ACC112 (cell line): ENCODE results near the gene GSX2.

Experiments used
- H2AFZ ChIP-seq: fragments of 200-600 bp; sonication (generic); one replicate; pipeline ENCODE4 v1.6.0; 2017; ENCODE audit warnings: antibody characterized with exemption, low read length; ENCODE audit not compliant: unreplicated experiment
- H3K27ac ChIP-seq: fragments of 200-600 bp; sonication (generic); 2 replicates; pipeline ENCODE4 v1.5.1; 2014; ENCODE audit warnings: low read depth, mild to moderate bottlenecking, antibody characterized with exemption, low read length, moderate library complexity
- H3K27me3 ChIP-seq: fragments of 200-600 bp; sonication (generic); 2 replicates; pipeline ENCODE4 v1.6.1; 2014; ENCODE audit warnings: mild to moderate bottlenecking, antibody characterized with exemption, low read length, moderate library complexity, mixed read lengths; ENCODE audit not compliant: insufficient read depth
- H3K36me3 ChIP-seq: fragments of 200-600 bp; sonication (generic); 2 replicates; pipeline ENCODE4 v1.6.1; 2016; ENCODE audit warnings: mild to moderate bottlenecking, antibody characterized with exemption, low read length, moderate library complexity, mixed read lengths; ENCODE audit not compliant: insufficient read depth
- H3K4me1 ChIP-seq: fragments of 200-600 bp; sonication (generic); one replicate; pipeline ENCODE4 v1.6.1; 2016; ENCODE audit warnings: low read length, mixed read lengths; ENCODE audit not compliant: insufficient read depth, unreplicated experiment, control insufficient read depth
- H3K4me3 ChIP-seq: fragments of 200-600 bp; sonication (generic); 2 replicates; pipeline ENCODE4 v1.5.1; 2014; ENCODE audit warnings: mild to moderate bottlenecking, low read depth, low read length
- H3K79me2 ChIP-seq: fragments of 200-600 bp; sonication (generic); one replicate; pipeline ENCODE4 v1.6.0; 2016; ENCODE audit warnings: low read length; ENCODE audit not compliant: control insufficient read depth, unreplicated experiment, insufficient read depth

The GSX2 gene

DNA sequence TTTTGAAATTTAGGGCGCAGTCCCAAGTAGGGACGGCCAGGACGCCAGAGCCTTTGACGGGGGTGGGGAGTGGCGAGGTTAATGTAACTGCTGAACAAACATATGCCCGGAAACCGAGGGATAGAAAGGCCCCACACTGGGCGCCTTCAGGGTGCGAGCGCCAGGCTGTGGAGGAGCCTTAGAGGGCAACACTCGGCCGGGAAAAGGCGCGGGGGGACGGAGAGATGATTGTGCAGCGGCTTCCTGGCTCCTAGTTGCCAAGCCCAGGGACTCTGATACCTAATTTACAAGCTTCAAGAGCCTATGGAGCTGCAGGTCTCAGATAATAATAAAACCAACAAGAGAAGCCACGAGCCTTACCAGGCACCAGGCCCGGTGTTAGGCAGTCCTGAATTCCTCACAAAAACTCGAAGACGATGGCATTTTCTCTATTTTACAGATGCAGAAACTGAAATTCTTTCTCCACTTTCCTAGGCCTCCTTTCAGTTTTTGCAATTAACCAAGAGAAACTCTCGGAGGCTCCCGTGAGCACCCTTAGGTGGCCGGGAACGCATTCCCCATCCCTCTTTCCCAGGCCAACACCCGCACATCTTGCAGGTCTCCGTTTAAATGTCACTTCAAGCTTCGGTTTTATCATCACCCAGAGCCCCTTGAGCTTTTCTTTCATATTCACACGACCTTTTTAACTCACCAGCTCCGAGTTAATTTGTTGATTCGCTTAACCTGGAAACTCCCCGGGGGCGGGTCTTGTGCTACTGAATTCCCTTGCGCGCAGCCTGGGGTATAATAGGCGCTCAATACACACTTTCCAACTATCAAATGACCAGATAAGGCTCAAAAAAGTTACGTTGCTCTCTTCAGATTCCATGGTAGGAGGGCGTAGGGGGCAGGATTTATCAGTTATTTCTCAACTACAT lies 6.4 kb upstream of the GSX2 start:
- no peak overlapping the region for H3K4me3 ChIP-seq
- no peak overlapping the region for H2AFZ ChIP-seq
- no peaks in the 10 kb centered on the region for H3K36me3 ChIP-seq
- H3K4me1 ChIP-seq = peaks cover 10% of the 10 kb centered on the region
- H3K27me3 ChIP-seq = peaks cover 19% of the 10 kb centered on the region
- no peak overlapping the region for H3K27ac ChIP-seq
- H3K79me2 ChIP-seq = no peaks in the 10 kb centered on the region

DNA sequence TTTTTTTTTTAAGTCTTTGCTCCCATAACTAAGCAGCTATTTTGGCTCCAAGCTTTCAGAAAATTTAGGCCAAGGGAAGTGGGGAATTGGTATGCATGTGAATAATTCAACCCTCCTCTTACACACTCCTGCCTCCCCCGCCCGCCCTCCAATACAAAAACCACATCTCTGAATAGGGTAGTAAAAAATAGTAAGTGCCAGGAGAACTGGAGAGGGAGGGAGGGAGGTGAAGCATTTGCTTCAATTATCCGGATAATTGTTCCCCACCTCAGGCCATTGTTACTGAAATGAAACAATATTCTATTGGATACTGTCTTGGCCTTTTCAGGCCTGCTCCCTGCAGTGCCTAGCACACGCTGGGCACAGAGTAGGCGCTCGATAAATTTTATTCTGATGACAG lies 5.5 kb upstream of the GSX2 start:
- Histone ChIP-seq H3K4me1 (peaks cover 10% of the 10 kb centered on the region), H3K4me3 (no peak overlapping the region), H3K36me3 (no peaks in the 10 kb centered on the region), H2AFZ (no peak overlapping the region), H3K27me3 (peaks cover 28% of the 10 kb centered on the region), H3K27ac (no peak overlapping the region), H3K79me2 (no peaks in the 10 kb centered on the region)

DNA sequence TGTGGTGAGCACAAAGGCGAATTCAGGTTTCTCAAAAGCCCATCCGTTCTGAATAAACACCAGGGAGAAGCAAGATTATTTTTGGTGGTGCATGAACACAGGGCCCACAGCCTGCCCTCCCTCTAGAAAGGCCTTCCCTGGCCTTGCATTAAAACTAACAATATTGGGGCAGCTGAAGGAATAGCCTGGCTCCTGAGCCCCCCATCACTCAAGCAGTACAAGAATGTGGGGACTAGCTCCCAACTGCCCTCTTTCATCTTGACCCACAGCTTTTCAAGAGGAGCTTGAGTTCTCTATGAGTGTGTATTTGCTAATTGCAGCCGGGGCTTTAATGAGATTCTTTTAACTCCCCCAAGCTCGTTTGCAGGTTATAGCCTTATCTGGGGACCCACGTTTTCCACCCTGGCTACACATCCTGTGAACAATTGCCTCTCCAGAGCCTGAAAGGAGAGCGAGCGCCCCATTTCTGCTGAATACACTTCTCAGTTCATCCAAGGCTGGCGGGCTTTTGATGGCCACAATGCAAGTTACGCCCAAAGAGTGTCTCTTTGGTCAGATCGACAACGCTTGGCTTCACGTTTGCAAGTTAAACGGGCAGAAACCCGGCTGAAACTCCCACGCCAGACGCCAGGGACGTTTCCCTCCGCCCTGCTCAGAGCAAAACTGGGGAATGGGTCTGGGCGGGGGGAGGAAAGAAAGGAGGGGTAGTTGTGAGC lies 4.7 kb upstream of the GSX2 start:
- Histone ChIP-seq H3K4me3 (no peak overlapping the region), H3K27me3 (peaks cover 36% of the 10 kb centered on the region), H3K4me1 (peaks cover 10% of the 10 kb centered on the region), H3K27ac (no peak overlapping the region), H3K36me3 (no peaks in the 10 kb centered on the region), H2AFZ (no peak overlapping the region), H3K79me2 (no peaks in the 10 kb centered on the region)

DNA sequence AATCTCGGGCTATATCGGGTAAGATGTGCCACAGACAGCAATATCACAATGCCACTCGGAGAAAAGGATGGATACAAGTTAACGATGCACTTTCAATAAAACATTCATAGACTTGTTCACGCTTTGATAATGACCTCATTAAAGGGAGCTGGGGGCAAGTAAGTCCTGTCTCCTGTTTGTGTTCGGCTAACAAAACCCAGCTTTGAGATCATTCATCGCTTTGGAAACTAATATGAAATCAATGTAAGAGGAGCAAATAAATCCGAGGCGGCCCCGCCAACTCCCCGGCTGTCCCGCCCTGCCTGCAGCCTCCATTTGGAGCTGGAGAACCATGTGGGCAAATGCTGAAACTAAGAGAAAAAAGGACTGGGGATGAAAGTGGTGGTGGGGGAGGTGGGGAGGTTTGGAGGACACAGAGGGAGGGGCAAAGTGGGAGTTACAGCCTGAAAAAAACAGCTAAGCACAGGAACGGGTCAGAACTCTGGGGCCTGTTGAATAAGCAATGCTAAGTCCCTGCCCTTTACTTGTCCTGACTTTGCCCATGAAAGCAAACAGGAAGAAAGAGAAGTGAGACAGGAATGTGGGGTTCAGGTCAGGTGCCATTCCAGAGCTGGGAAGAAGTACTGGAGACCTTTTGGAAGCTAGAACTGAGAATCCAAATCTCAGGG lies 3.5 kb upstream of the GSX2 start:
- Histone ChIP-seq H3K4me1 (peaks cover 6% of the 10 kb centered on the region), H3K36me3 (no peaks in the 10 kb centered on the region), H3K27ac (no peak overlapping the region), H3K79me2 (no peaks in the 10 kb centered on the region), H2AFZ (no peak overlapping the region), H3K4me3 (no peak overlapping the region), H3K27me3 (peaks cover 48% of the 10 kb centered on the region)

DNA sequence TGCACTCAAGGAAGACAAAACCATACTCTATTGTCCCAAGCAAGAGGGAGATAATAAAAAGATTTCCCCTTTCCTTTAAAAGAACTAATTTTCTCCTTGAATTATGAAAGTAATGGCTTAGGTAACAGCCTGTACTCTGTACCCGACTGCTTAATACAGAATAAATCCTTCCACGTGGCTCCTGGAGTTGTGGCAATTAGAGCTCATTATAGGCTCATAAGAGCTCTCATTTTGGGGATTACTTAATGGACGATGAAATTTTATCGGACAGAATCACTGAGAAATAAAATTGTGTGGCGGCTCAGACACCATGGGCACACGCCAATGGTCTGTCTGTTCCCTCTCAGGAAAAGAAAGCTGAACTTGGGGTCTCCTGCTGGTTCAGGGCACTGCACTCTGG lies 2.8 kb upstream of the GSX2 start:
- H3K4me3 ChIP-seq = no peak overlapping the region
- no peak overlapping the region for H3K27ac ChIP-seq
- H3K79me2 ChIP-seq = no peaks in the 10 kb centered on the region
- peaks cover 55% of the 10 kb centered on the region for H3K27me3 ChIP-seq
- peaks cover 6% of the 10 kb centered on the region for H3K4me1 ChIP-seq
- no peaks in the 10 kb centered on the region for H3K36me3 ChIP-seq
- H2AFZ ChIP-seq = no peak overlapping the region

DNA sequence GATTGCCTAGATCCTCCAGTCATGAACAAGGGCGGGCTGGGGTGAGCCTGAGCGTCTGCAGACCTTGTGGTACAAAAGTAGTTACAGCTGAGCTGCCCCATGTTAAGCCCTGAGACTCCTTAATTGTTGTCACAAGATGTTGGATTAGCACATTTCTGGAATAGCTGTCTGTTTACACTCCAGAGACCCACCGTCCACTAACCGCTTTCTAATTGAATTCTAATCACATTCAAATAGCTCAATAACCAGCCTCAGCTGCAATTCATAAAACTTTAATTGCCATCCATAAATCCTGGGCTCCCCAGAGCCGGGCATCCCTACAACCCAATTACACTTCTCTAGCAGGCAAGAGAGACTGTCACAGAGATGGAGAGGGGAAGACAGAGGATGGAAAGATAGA lies 1.6 kb upstream of the GSX2 start:
- Histone ChIP-seq H3K27ac (no peak overlapping the region), H3K4me3 (no peak overlapping the region), H3K79me2 (no peaks in the 10 kb centered on the region), H3K4me1 (peaks cover 3% of the 10 kb centered on the region), H2AFZ (no peak overlapping the region), H3K27me3 (peaks cover 64% of the 10 kb centered on the region), H3K36me3 (no peaks in the 10 kb centered on the region)

DNA sequence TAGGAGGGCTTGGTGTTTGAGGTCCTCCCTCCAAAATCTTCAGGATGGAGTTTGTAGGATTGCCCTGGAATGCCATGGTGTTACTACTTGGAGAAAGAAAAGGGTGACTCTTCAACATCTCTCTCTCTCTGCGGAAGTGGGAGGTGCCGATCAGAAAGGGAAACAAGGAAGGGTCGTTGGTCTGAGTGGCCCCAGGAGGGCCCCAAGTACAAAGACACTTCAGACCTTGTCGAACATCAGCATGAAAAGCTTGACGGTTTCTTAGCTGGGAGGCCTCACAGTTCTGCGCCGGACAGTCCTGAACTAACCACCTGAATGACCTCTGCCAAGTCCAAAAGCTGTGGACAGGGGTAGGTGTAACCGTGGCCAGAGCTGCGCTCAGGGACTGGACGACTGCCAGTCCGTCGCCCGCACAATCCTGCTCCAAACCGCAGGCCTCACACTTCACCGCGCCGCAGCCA lies 646 bp upstream of the GSX2 start:
- Histone ChIP-seq H2AFZ (no peak overlapping the region), H3K36me3 (no peaks in the 10 kb centered on the region), H3K4me3 (no peak overlapping the region; the same call in 1 of the 2 replicates), H3K4me1 (peaks cover 7% of the 10 kb centered on the region), H3K27me3 (peaks cover 64% of the 10 kb centered on the region), H3K27ac (no peak overlapping the region), H3K79me2 (no peaks in the 10 kb centered on the region)

DNA sequence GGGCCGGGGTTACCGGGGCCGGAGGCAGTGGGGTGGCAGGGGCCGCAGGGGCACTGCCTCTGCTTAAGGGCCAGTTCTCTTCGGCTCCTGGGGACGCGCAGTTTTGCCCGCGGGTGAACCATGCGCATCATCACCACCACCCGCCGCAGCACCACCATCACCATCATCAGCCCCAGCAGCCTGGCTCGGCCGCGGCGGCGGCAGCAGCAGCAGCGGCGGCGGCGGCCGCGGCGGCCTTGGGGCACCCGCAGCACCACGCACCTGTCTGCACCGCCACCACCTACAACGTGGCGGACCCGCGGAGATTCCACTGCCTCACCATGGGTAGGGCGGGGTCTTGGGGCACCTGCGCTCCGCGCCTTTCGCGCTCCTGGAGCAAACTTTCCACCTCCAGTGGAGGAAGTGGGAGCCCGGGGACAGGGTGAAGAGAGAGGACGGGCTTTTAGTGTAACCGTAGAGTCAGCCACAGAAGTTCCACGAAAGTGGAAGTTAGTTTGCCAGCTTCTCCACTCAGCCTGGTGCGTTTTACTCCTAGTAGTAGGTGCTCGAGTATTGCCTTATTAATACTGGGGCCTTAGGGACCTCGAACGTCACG lies 729 bp downstream of the GSX2 start:
- peaks cover 64% of the 10 kb centered on the region for H3K27me3 ChIP-seq
- no peaks in the 10 kb centered on the region for H3K79me2 ChIP-seq
- no peak overlapping the region for H3K27ac ChIP-seq
- peaks cover 15% of the 10 kb centered on the region for H3K4me1 ChIP-seq
- H3K36me3 ChIP-seq = no peaks in the 10 kb centered on the region
- H2AFZ ChIP-seq = peak overlapping the region; percentile 71
- H3K4me3 ChIP-seq = peak overlapping the region; percentile 78

DNA sequence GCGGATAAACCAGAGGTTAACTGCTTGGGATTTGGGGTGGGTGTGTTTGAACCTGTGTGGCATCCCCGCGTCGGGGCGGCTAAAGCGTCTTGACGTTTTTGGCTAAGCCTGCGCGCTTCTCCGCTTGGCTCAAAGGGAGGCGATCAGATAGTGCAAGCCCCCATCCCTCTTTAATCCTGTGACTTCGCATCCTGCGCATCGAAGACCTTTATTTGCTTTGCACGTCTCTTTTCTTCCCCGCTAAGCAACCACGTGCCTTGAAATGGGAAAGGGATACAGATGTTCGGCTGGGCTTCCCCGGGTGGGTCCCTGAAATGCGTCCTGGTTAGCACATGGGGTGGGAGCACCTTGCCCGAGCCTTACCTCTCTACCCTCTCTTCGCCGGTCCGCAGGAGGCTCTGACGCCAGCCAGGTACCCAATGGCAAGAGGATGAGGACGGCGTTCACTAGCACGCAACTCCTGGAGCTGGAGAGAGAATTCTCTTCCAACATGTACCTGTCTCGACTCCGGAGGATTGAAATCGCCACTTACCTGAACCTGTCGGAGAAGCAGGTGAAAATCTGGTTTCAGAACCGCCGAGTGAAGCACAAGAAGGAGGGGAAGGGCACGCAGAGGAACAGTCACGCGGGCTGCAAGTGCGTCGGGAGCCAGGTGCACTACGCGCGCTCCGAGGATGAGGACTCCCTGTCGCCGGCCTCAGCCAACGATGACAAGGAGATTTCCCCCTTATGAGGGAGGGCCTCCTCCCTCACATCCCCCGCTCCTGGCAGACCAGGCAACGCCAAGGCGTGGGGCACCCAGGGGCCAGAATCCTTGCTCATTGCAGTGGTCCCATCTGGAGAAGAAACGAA lies 1.5 kb downstream of the GSX2 start:
- peak overlapping the region; percentile 55 for H2AFZ ChIP-seq
- H3K27ac ChIP-seq = no peak overlapping the region
- peaks cover 15% of the 10 kb centered on the region for H3K4me1 ChIP-seq
- H3K79me2 ChIP-seq = no peaks in the 10 kb centered on the region
- H3K36me3 ChIP-seq = no peaks in the 10 kb centered on the region
- H3K27me3 ChIP-seq = peaks cover 64% of the 10 kb centered on the region
- H3K4me3 ChIP-seq = peak overlapping the region; percentile 78
